ENCODE results near the gene MOG.

Gene MOG

DNA sequence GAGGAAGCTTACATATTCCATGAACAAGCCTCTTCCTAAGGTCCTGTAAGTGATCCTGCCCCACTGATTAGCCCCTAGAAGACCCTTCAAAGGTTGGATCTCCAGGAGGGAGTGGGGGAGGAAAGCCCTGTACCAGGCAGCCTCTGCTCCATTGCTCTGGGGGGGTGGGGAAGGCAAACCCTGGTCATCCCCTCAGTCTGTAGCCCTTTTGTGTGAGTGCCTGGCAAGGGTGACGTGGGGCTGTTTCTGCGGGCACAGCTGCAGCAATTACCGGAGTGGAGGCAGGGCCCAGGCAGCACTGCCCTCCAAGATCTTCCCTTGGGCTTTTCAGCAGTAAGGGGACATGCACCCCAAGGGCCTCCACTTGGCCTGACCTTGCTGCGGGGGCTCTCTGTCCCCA, at the start of gene MOG:
Gene MOG, plus strand, starts transcription at position 295 of the 400 bp plus-strand sequence. CDS start 118 bp downstream, outside the sequence.
- DNase-seq: no peak

DNA sequence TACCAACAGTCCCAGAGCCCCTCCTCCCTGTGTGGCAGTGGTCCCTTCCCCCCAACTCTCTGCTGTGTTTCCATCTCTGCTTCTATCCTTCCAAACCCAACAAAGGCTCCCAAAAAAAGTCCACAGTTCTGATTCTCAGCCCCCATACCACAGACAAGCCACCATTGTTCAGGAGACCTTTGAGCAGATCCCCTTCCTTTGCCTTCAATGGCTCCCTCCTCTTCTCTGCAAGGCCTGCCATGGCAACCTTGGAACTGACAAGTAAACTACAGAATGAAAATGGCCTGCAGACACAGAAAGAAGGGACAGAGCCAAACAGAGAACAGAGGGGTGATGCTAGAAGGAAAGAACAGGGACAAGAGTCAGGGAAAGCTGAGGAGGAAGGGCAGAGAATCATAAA, 48.8 kb upstream of the MOG start:
- DNase-seq: no peak

DNA sequence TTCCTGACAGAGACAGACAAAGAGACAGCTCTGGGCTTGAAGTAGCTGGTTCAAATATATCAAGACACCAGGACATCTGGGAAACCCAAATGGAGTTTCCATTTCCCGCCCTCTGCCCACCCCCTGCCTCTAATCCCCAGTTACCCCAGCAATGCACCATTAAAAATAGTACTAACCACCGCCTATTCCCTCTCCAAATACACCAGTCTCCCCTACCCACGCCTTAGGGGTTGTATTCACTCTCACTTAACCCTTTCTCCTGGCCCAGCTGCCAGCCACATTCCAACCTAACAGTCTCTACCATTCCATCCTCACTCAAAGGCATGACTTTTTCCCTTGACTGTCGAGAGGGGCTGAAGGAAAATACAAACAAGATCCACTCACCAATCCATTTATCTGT, 46.4 kb upstream of the MOG start:
- DNase-seq: no peak

DNA sequence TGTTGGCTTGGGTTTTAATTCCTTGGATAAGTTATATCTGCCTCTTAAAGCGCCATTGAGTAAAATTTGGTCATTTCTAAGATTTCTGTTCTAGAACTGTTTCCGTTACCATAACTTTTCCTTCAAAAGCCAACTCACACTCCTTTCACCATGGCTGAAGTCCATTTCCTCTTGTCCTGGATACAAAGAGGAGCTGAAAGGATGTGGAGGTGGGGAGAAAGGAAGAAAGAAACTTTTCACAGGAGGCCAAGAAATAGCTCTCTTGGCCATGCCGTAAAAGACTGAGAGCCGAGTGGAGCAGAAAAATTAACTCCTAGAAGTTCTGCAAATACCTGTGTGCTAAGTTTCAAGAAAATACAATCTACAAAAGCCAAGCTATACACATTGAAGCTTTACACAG, 45.5 kb upstream of the MOG start:
- DNase-seq: no peak

GRCh38 chr6:29617782-29618554, 38.9 kb upstream of the MOG start:
- no peak for DNase-seq

- DNase-seq: no peak
Measured at GRCh38 chr6:29619578-29620160, 37.2 kb upstream of the MOG start.

DNA sequence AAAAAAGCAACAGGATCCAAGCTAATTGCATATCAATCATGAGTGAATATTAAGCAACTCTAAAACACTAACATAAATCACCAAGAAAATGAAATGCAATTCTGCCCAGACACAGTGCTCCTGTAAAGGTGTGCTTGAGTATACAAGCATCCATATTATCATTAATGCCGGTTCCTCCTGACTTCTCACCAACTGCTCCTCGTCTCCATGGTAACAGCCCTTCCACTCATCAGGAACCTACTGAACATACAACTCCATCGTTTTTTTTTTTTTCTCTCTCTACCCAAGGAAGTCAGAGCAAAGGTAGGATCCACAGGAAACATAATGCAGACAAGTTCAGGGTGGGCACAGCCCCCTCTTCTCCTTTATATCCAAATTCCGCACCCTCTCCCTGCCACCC, 36.3 kb upstream of the MOG start:
- no peak for DNase-seq

GRCh38 chr6:29624520-29624961, 32.4 kb upstream of the MOG start:
- DNase-seq: no peak

- no peak for DNase-seq
Measured at GRCh38 chr6:29625337-29625930, 31.5 kb upstream of the MOG start.

DNA sequence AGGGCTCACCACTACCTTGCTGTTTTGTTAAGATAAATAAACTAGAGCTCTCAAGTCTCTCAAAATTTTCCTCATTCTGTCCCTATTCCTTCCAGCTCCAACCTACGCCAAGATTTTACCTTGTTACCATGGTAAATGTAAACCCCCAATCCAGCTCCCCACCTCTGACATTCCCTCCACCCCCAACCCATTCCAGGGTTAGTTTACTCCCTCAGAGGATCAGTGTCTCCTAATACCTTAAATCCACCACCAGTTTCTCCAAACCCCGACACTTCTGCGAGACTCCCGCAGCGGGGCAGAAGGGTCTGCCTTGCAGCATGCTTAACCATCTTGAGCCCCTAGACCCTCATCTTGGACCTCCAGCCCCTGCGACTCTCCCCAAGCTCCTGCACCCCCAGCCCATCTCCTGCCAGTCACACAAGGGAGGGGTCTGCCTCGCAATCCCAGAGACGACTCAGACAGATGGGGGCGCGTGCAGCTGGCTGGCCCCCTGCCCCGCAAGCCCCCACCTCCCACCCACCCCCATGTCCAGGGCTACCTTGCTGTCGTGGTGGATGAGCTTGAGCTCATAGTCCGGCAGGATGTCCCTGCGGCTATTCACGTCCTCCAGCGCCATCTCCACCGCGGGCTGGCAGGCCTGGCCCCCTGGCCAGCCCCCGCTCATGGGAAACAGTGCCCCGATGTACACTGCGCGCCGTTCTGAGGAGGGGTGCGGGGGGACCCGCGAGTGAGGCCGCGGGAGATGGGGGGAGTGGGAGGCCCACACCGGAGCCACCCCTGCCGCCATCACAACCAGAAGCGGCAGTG, 29.7 kb upstream of the MOG start:
- DNase-seq: no peak

- DNase-seq: peak; percentile 45 to 64
Measured at GRCh38 chr6:29627755-29628418, 29.0 kb upstream of the MOG start.

DNA sequence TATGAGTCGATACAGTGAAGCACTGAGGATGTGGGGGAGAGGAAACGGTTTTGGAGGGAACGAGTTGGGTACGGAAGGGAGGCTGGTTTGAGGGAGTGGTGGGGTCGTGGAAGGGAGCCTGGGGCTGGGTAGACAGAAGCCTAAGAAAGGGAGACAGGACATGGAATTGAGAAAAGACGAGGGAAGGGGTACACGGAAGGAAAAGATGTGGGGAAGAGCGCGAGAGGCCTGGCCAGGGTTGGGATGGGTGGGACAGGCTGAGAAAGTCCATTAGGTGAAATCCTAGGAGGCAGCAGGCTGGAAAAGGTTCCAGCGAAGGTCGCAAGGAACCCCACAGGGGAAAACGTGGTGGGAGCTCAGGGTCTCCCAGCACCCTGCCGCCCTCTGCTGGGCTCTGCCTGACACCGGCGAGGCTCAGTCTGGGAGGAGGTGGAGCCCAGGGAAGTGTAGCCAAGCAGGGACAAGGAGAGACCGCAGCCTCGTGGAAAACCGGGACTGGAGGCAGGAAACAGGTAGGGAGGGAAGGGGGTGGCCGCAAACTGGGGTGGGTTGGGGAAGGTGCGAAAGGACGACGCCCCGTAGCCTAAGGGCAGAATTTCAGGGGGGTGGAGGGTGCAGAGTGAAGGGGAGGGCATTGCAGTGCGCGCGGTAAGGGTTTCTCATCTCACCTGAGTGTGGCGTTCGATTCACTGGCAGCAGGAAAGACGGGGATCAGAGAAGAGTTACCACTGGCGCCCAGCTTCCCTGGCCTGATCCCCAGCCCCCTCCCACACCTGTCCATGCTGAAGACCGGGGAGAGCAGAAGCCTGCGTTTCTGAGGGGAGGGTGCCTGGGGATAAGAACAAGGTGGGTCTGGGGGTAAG, 28.2 kb upstream of the MOG start:
- DNase-seq: peak; percentile 61 to 86

DNA sequence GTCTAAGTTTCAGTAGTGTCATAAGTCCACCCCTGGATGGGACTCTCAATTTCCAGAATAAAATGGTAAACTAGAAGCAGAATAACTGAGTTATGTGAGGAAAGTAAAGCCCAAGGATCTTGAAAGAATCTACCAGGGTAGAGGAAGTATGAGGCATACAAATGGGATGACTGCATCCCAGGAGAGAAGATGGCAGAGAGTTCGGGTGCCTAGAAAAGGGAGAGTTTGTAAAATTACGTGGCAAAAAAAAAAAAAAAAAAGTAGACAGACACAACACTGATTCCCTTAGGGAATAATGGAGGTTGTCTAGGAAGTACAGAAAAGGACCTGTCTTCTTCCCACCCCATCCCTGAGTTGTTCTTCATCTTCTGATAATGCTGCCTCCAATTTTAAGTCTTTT, 27.3 kb upstream of the MOG start:
- no peak for DNase-seq

DNA sequence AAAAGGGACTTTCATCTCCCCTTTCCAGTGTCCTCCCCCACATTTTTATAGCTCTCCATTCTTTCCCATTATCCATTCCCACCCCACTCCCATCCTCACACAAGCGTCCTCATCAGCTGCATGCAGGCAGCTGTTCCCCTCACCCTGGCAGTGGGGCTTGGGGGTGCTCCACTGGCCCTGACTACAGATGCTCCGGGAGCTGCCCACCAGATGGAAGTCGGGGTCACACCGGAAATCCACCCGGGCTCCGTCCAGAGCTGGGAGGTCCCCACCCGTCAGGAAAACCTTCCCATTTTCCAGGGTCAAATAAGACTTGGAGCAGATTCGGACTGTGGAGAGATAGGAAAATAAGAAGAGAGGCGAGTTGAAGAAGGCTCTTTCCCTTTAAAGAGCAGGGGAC, 26.6 kb upstream of the MOG start:
- DNase-seq: no peak

DNA sequence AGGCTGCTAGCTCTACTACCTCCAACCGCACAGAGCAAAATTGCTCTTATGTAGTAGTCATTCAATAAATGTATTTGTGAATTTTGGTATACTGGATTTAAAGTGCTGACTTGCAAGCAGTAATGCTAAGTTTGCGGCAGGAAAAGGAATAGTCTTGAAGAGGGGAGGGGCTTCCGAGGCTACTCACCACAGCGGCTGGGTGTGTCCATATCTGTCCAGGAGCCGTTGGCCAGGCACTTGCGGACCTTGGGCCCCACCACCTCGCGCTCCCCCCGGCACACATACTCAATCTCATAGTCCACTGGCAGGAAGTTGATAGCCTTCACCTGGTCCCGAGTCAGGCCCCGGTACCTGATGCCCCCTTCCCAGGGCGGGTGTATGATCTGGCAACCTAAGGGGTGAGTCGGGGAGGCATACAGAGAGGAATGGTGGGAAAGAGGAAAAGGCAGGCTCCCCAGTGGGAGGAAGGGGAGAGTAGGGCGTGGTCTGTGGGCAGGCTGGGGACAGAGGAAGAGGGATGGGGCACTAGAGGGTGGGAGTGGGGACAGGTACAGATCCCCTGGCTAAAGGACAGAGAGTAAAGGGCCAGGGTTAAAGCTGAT, 25.6 kb upstream of the MOG start:
- DNase-seq: no peak

- DNase-seq: peak; percentile 32 to 69
Measured at GRCh38 chr6:29631860-29632731, 24.8 kb upstream of the MOG start.

DNA sequence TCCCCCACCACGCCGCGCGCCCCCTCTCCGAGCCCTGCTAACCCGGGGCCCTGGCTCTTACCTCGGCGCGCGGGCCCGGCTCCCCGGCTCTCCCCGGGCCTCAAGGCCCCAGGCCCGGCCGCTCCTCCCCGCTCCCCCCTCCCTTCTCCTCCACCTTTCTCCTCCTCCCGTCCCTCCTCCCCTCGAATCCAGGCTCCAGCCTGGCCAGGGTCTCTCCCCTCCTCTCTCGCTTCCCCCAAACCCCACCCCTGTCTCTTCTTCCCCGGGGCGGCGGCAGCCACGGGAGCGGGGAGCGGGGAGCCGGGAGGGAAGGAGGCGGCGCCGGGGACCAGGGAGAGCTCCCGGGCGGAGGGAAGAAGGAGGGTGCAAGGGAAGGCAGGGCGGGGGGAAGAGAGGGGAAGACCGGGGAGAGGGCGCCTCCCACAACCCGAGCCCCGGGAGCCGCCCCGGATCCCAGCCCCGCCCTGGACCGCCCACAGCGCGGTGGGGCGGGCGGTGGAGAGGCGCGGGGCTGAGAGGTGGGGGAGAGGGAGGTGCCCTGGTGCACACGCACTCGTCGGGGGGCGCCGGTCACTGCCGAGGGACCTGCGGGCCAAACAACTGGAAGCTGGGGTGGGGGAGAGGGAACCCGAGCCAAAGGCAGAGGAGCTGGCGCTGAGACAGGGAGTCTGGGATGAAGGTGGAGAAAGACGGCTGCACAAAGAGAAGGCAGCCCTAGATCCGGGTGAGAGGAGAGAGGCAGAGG, 23.9 kb upstream of the MOG start, which contains the start of gene GABBR1:
Gene GABBR1, minus strand, starts transcription at position 395 of the 745 bp plus-strand sequence. CDS start 798 bp downstream, outside the sequence.
- peak; percentile 81 to 82 for DNase-seq

DNA sequence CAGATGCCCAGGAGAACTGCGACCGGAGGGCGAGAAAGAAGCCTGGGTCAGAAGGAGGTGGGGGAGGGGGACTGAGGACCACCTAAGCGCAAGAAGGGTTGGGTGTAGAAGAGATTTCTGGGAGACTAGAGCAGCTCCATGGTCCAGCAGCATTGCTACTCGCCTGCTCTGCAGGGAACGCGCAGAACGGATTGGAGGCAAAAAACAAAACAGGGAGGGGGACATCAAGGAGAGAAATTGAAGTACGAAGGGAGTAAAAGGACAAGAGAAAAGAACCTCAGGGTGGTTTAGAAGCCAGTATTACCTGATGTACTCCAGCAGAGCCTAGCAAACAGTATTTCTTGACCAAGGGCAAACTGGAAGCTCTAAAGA, 23.4 kb upstream of the MOG start:
- DNase-seq: peak in 1 of 2 experiments; percentile 68

- DNase-seq: no peak
Measured at GRCh38 chr6:29637247-29637646, 19.6 kb upstream of the MOG start.

All from NCI-H524 (cell line).